NCI-H2029 treated with DMSO at 0.1 percent for 48 hours (cell line): ENCODE results near the gene FAM216B.
"Not testable (repeated sequence)": the region's sequence is repeated elsewhere in the genome, so short reads cannot be mapped to it uniquely, and the experiment has no call there.

Source experiments
- DNase-seq: peaks from one replicate; lab custom pipeline; 2025; lab: John Stamatoyannopoulos, UW

The FAM216B gene

GRCh38 chr13:42786715-42787114 is 5.3 kb downstream of the FAM216B start:
- no peak for DNase-seq

GRCh38 chr13:42788601-42789000 is 7.2 kb downstream of the FAM216B start:
- no peak for DNase-seq

GRCh38 chr13:42792154-42792553 is 10.8 kb downstream of the FAM216B start:
- DNase-seq: no peak

GRCh38 chr13:42794577-42795275 is 13.3 kb downstream of the FAM216B start:
- no peak for DNase-seq

- DNase-seq: no peak
Measured at GRCh38 chr13:42795666-42796065, 14.3 kb downstream of the FAM216B start.

GRCh38 chr13:42796747-42797356 is 15.5 kb downstream of the FAM216B start:
- no peak for DNase-seq

- no peak for DNase-seq
Measured at GRCh38 chr13:42798118-42798517, 16.7 kb downstream of the FAM216B start.

GRCh38 chr13:42800109-42800643 is 18.8 kb downstream of the FAM216B start:
- DNase-seq: no peak

- no peak for DNase-seq
Measured at GRCh38 chr13:42803563-42804204, 22.3 kb downstream of the FAM216B start.

GRCh38 chr13:42804244-42804874 is 23.0 kb downstream of the FAM216B start:
- no peak for DNase-seq

GRCh38 chr13:42807241-42807640 is 25.9 kb downstream of the FAM216B start:
- no peak for DNase-seq

- no peak for DNase-seq
Measured at GRCh38 chr13:42807866-42808265, 26.5 kb downstream of the FAM216B start.

GRCh38 chr13:42808341-42808940 is 27.1 kb downstream of the FAM216B start:
- DNase-seq: no peak

GRCh38 chr13:42812316-42812715 is 30.9 kb downstream of the FAM216B start:
- DNase-seq: no peak

GRCh38 chr13:42814868-42815267 is 33.5 kb downstream of the FAM216B start:
- DNase-seq: no peak

GRCh38 chr13:42815681-42816080 is 34.3 kb downstream of the FAM216B start:
- DNase-seq: no peak

GRCh38 chr13:42816538-42816937 is 35.2 kb downstream of the FAM216B start:
- no peak for DNase-seq

GRCh38 chr13:42819687-42820086 is 38.3 kb downstream of the FAM216B start:
- DNase-seq: not testable (repeated sequence)

- no peak for DNase-seq
Measured at GRCh38 chr13:42820451-42820850, 39.1 kb downstream of the FAM216B start.

- DNase-seq: no peak
Measured at GRCh38 chr13:42821437-42821836, 40.1 kb downstream of the FAM216B start.

GRCh38 chr13:42832341-42833096 is 51.1 kb downstream of the FAM216B start:
- no peak for DNase-seq
